T-helper 2 cell treated with Interferon-gamma antibody and Interleukin-4, amounts not matched to agents 100 ng/mL and 5 ng/mL, for 36 hours (primary cell): Measurements from ENCODE around the gene TUBA3C. TPM values are rescaled to one million over a fixed set of nuclear protein-coding genes. Genes with fewer than 3 reads are reported as not detected.
"Not testable (repeated sequence)": the region's sequence is repeated elsewhere in the genome, so short reads cannot be mapped to it uniquely, and the experiment has no call there.

ENCODE experiments used
- intact Hi-C: fragments of 100-400 bp; cut with micrococcal nuclease; formaldehyde crosslinking; loops from one replicate; pipeline ENCODE4 v1.15.1; 2023
- total RNA-seq: library from RNA; stranded (reverse); gene quantifications from 2 replicates; pipeline ENCODE4 v1.2.3, GENCODE V29; 2022

Gene TUBA3C
- not detected in 2 replicates for total RNA-seq

DNA sequence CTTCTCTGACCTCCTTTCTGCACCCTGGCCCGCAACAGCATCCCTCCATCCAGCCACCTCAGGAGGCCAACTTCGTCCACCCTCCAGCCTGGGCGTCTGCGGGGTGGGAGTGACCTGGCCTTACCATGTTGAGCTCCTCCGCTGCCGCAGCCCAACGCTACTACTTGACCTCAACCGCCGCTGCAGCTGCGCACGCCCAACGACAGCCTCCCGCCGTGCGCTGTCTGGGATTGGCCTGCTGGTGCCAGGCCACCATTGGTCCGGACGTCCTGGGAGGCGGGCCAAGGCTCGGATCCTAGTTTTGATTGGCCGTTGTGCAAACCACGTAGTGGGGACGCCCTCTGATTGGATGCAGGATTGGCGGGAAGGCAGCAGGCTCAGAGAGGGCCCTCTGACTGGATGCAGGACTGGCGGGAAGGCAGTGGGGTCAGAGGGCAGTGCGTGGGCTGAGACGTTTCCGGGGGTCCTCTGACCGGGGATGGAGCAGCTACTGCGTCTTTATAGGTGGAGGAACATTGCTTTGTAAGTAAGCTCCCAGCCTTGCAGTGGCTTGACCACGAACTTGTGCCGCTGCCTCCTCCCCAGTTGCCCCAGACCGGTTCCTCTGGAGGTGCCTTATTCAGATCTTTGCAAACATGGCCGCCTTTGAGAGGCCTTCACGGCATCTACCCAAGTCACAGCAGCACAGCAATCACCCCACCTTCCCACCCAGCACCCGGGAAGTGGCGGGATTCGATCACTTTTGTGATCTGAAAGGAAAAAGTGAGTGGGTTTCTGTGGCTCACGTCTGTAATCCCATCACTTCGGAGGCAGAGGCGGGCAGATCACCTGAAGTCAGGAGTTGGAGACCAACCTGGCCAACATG is at the start of gene TUBA3C:
Gene TUBA3C, minus strand, starts transcription at position 204 of the 865 bp plus-strand sequence. Its CDS starts 77 bp downstream, at position 127.
- intact Hi-C loops, result no loop called here

DNA sequence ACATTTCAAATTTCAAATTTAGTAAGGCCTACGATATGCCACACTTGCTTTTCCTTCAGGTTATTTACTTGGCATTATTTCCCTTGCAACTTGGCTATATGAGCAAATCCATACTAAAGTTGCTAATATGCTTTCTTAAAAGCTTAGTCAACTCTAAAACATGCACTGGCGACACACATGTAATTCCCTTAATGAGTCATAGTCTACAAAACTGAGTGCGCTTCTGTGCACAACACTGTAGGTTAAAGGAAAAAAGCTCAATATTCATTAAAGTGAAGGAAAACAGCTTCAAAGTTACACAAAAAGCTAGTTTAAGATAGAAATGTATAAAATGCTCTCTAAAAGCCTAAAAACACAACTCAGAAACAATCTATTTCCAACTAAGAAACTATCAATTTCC is 25.8 kb upstream of the TUBA3C start:
- intact Hi-C loops, result not testable (repeated sequence)

DNA sequence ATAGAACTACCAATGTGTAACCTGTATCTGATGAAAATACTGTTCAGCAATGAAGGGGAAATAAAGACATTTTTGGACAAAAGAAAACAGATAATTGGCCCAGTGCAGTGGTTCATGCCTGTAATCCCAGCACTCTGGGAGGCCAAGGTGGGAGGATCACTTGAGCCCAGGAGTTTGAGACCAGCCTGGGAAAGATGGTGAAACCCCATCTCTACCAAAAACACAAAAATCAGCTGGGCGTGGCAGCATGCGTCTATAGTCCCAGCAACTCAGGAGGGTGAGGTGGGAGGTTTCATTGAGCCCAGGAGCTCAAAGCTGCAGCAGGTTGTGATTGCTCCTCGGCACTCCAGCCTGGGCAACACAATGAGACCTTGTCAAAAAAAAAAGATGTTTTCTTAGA is 11.0 kb upstream of the TUBA3C start:
- intact Hi-C loops, result not testable (repeated sequence)

DNA sequence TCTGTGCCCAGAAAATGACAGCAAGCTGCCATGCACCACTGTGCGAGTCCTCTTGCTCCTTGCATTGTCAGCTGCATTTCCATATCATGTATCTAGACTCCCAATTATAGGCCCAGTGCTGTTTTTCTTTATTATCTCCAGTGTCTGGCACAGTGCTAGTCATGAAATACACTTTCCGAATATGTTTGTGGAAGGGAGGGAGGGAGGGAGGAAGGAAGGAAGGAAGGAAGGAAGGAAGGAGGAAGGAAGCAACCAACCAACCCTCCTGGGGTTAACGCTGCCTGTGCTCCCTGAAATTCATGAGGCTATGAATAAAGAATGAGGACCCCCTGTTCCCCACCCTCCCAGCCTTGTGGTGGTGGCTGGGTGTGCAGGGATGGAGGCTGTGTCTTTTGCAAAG is 8.3 kb upstream of the TUBA3C start:
- intact Hi-C loops, result not testable (repeated sequence)

DNA sequence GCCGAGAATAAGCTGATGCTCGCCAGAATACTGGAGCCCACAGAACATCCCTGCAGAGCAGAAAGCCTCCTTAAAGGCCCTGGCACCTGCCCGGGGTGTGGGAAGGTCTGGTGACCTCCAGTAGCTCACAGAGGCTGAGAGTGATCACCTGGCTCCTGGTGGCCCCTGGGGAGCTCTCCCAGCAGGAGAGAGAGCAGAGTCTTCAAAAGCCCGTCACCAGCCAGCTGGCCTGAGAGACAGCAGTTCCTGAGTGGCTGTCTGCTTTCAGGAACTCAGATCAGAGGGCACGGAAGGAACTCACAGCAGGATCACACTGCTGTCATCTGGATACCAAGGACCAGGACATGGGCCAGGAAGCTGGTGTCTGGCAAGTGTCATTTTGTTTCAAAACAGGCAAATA is 7.7 kb upstream of the TUBA3C start:
- intact Hi-C loops, result not testable (repeated sequence)

DNA sequence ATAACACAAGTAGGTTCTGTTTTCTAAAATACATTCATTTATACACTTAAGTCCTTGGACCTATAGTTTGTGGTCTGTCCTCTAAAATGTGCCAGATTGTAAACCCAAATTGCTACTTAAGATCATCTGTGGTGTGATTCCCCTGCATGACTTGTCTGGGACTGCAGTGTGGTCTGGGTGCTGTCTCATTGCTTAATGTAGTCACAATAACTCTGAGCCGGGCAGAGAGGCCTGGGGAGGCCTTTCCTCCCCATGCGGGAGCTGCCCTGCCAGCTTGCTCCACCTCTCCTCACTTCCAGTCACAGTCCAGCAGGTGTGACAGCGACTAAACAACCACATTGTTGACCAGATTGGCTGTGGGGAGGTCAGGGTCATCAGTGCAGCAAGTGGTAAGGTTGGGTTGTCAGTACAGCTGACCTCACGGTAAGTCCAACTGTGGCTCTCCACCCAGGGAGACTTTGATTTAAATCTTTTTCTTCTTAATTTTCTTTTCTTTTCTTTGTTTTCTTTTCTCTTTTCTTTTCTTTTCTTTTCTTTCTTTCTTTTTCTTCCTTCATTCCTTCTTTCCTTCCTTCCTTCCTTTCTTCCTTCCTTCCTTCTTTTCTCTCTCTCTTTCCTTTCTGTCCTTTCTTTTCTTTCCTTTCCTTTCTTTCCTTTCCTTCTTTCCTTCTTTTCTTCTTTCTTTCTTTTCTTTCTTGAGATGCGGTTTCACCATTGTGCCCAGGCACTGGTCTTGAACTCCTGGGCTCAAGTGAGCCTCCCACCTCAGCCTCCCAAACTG is 4.4 kb upstream of the TUBA3C start:
- intact Hi-C loops, result no loop called here

DNA sequence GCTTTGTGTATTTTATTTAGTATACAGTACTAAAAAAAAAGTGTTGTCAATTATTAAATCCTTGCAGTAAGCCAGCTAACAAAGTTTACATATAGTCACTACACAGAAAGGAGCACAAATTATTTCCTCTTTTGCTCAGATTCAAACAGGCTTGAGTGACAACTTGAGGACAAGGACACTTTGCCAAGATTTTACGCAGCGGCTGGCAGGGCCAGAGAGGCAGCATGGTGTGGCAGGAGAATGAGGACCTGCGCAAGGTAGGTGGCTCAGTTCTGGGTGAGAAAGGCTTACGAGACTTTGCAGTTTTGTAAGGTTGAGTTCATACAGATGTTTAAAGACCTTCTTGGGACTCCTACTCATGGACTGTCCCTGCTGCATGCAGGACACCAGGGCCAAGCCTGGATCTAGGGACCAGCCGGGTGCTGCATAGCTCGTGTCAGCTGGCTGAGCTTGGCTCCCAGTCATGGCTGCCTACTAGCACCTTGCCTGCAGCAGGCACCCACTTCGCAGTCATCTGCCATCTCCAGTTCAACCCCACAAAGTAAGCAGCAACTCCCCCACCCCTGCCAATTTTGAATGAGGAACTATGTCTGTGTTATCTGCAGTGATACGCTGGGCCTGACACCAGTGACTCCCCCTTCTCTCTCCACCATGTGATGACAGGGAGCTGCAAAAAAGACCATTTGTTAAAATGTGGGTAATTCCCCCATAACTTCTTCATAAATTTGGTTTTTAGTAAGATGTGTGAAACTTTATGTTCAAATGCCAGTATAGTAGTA is 3.7 kb upstream of the TUBA3C start:
- intact Hi-C loops, result no loop called here

DNA sequence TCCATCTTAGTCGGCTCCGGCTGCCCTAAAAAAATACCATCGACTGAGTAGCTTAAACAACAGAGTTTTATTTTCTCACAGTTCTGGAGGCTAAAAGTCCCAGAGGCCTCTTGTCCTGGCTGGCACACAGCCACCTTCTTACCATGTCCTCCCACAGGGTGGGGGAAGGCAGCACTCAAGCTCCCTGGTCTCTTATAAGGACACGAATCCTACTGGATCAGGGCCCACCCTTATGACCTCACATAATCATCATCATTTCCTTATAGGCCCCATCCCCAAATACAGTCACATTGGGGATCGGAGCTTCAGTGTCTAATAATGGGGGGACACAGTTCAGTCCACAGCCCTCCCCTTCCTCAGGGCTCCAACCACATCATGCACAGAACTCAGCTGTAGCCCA is 2.6 kb upstream of the TUBA3C start:
- intact Hi-C loops, result no loop called here

DNA sequence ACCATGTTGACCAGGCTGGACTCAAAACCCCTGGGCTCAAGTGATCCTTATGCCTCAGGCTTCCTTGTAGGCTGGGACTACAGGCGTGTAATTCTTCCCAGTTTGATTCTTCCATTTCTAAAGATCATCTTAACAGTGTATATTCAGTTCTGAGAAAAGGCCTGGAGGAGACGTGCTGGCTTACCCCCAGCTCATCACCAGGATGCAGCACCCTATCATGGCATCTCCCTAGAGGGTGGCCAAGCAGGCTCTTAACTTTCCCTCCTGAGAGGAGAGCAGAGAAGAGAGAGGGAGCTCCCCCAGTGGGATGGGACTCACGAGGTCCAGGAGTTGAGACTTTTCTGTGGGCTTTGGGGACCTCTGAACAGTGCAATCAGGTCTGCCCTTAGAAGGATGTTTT is 2.1 kb upstream of the TUBA3C start:
- intact Hi-C loops, result no loop called here

DNA sequence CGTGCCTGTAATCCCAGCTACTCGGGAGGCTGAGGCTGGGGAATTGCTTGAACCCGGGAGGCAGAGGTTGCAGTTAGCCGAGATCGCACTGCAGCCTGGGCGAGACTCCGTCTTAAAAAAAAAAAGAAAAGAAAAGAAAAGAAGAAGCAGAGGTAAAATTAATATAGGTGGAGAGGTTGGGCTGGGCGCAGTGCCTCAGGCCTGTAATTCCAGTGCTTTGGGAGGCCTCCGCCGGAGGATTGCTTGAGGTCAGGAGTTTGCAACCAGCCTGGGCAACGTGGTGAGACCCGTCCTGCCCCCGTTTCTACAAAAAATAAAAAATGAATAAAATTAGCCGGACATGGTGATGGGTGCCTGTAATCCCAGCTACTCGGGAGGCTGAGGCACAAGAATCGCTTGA is 912 bp upstream of the TUBA3C start:
- intact Hi-C loops, result no loop called here

DNA sequence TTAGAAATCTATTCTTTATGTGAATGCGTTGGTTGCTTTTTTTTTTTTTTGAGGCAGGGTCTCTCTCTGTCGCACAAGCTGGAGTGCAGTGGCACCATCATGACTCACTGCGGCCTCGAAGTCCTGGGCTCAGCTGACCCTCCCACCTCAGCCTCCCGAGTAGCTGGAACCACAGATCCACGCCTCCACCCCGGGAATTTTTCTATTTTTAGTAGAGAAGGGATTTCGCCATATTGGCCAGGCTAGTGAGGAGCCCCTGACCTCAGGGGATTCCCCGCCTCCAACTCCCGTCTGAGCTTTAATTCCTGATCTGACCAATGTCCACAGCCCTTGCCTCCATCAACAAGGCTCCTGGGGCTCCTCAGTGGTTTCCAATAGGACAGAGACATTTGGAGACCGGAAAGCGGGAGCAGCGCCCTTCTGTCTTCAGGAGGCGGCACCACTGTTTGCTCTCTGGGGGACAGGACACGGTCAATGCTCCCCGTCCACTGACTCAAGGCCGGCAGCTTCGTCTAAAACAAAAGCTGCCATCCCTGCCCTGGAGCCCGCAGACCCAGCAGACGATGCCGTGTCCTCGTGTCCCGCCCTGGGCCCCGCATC is 503 bp downstream of the TUBA3C start:
- intact Hi-C loops, result no loop called here

DNA sequence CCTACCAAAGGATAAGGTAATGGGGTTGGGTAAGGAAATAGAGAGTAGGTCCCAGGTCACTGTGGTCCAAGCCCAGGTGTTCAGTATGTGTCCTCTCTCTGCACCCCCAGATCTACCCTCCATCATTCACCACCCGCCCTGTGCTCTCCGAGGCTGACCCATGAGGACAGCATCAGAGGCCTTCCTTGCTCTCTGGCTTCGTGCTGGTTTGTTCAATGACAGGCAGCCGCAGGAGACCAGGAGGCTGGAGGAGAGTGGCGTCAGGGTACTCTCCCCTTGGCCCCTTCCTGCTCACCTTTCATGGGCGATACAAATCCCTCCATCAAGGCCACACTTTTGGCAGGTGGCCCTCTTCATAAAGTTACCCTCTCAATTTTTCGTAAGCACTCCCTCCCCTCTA is 1.7 kb downstream of the TUBA3C start:
- intact Hi-C loops, result no loop called here

DNA sequence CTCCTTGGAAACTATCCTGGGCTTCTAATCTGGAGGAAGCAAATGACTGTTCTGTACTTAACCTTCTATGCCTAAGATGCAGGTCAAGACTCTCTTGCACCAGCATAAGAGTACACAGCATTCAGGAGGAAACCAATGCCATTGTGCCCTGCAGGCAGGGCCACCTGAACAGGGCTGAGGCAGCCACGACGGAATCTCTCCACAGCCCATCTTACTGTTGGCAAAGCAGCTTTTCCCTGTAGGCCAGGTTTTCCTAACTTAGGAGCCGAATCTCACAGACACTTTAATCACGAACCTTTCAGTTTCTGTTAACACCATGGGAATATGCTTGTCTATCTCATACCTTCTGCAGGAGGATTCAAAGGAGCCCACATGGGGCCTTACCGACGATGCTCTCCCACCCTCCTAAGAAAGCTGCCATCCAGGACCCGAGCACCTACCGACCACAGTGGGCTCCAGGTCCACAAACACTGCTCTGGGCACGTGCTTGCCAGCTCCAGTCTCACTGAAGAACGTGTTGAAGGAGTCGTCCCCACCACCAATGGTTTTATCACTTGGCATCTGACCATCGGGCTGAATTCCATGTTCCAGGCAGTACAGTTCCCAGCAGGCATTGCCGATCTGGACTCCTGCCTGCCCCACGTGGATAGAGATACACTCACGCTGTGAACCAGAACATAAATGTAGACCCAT is 2.6 kb downstream of the TUBA3C start:
- intact Hi-C loops, result no loop called here

DNA sequence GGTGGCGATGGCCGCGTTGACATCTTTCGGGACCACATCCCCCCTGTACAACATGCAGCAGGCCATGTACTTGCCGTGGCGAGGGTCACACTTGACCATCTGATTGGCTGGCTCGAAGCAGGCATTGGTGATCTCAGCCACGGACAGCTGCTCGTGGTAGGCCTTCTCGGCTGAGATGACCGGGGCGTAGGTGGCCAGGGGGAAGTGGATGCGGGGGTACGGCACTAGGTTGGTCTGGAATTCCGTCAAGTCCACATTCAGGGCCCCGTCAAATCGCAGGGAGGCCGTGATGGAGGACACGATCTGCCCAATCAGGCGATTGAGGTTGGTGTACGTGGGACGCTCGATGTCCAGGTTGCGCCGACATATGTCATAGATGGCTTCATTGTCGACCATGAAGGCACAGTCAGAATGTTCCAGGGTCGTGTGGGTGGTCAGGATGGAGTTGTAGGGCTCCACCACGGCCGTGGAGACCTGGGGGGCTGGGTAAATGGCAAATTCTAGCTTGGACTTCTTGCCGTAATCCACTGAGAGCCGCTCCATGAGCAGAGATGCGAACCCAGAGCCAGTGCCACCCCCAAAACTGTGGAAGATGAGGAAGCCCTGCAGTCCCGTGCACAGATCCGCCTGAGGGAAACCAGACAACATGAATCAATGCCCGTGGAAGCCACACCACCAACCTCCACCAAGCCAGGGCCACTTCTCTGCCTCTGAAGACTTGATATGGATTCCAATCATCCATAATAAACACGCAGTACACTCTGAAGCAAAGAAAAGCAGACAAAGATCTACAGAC is 4.4 kb downstream of the TUBA3C start:
- intact Hi-C loops, result not testable (repeated sequence)

DNA sequence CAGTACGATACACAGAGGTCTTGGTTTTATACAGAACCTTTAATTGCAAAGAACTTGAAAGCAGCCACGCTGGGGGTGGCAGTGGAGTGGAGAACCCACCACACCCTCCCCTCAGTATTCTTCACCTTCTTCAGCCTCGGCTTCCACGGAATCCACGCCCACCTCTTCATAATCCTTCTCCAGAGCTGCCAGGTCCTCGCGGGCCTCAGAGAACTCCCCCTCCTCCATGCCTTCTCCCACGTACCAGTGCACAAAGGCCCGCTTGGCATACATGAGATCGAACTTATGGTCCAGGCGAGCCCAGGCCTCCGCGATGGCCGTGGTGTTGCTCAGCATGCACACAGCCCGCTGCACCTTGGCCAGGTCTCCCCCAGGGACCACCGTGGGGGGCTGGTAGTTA is 7.9 kb downstream of the TUBA3C start:
- intact Hi-C loops, result no loop called here

DNA sequence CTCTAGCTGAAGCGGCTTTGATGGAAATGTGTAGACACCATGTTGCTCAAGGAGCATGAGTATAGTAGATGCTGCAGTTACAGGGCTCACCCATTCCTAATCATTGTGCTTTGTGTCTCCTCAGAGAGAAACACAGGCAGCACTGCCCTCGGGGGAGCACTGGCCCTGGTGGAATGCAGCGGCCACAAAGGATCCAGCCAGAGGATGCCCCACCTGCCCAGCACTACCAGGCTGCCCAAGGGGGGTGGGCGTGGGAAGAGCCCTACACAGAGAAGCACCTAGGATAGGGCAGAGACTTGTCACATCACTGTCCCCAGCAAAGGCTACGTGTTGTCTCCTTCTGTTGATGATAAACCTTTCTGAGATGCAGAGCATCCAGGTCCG is 9.0 kb downstream of the TUBA3C start:
- intact Hi-C loops, result no loop called here

DNA sequence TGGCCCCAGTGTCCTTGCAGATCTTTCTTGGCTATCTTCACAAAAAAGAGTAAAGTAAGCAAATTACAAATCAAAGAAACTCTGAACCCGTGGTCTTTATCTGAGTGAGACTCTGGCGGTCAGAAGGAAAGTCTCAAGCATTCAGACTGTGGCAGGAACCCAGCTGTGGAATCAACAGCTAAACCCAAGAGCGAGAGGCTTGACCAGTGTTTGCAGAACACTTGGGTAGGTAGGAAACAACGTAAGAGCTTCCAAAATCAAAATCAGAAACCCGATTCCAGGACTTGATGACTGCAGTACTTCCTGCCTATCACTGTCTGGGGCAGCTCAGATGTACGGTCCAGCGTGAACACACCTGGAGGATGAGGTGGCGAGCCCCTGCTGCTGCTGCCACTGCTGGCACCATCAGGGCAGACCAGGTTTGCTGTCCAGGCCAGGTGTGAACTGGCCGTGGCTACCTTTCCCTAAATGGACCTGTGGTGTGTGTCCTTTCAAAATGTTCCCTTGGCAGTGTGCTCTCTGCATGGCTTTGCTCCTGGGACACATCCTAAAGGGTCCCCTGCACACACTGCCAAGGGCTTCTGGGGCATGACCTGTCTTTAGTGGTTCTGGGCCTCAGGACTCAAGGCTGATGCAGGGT is 9.5 kb downstream of the TUBA3C start:
- intact Hi-C loops, result no loop called here

DNA sequence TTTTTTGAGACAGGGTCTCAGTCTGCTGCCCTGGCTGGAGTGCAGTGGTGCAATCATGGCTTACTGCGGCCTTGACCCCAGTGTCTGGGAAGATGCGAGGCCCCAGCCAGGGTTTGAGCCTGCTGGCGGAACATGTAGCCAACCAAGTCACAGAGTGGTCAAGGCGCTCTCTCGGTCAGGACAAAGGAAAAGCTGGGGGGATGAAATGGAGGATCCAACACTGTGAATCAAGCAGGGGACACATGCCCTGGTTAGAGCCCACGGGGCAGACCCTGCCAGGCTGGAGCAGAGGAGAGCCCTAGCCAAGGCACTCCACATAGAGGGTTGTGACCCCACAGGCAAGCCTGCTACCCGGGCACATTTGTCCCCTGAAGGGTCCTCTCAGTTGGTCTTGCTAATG is 10.1 kb downstream of the TUBA3C start:
- intact Hi-C loops, result no loop called here

DNA sequence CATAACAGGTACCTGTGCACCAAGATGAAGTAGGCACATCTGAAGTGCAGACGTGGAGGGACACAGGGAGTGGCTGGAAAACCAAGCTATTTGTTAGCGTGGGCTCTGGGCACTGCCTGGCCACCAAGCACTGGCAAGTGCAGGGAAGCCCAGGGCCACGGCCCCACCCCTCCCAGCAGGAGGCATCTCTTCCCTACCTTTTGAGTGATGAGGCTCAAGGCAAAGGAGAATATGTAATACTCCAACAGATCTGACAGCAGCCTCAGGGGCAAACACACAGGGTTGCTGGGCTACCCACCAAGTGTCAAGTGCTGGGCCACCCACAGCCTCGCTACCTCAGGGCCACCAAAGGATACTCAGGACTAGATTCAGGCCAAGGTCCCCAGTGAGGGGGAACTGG is 11.6 kb downstream of the TUBA3C start:
- intact Hi-C loops, result no loop called here

DNA sequence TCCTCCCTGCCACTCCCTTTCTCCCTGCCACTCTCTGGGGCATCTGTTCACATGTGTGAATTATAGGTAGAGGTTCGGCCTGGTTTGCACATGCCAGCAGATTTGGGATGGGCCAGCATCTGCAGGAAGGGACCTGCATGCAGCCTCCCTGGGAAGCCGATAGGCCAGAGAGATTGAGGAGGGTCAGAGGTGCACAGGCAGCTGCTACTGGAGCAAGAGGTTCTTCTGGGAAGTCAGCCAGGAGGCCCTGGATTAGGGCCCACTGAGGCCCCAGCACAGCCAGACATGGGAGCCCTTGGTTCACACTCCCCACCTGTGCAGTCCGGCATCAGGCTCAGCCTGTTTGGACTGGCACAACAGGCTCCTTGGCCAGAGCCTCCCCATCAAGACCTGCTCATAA is 12.1 kb downstream of the TUBA3C start:
- intact Hi-C loops, result no loop called here
